Mucosa of stomach (tissue), 1 donor: Measurements from ENCODE around the gene CPNE1.
"Not testable (repeated sequence)": the region's sequence is repeated elsewhere in the genome, so short reads cannot be mapped to it uniquely, and the experiment has no call there.

ENCODE experiments used
- H3K27me3 ChIP-seq: one replicate; pipeline ENCODE4 v1.7.0; 2013; ENCODE audit warnings: mild to moderate bottlenecking, low read length; ENCODE audit not compliant: control insufficient read depth, insufficient read depth
- H3K36me3 ChIP-seq: one replicate; pipeline ENCODE4 v1.7.0; 2013; ENCODE audit warnings: low read length; ENCODE audit not compliant: control insufficient read depth, insufficient read depth
- H3K4me1 ChIP-seq: one replicate; pipeline ENCODE4 v1.7.0; 2013; ENCODE audit warnings: mild to moderate bottlenecking, low read length; ENCODE audit not compliant: control insufficient read depth, insufficient read depth
- H3K4me3 ChIP-seq: one replicate; pipeline ENCODE4 v1.7.0; 2013; ENCODE audit warnings: low read length
- H3K9ac ChIP-seq: one replicate; pipeline ENCODE4 v1.7.0; 2013; ENCODE audit warnings: mild to moderate bottlenecking, low read length, moderate library complexity
- H3K9me3 ChIP-seq: one replicate; pipeline ENCODE4 v1.7.0; 2013; ENCODE audit warnings: mild to moderate bottlenecking, low read length, moderate library complexity; ENCODE audit not compliant: control insufficient read depth
- donor health status: Pancreatic carcinoma.

The CPNE1 gene

DNA sequence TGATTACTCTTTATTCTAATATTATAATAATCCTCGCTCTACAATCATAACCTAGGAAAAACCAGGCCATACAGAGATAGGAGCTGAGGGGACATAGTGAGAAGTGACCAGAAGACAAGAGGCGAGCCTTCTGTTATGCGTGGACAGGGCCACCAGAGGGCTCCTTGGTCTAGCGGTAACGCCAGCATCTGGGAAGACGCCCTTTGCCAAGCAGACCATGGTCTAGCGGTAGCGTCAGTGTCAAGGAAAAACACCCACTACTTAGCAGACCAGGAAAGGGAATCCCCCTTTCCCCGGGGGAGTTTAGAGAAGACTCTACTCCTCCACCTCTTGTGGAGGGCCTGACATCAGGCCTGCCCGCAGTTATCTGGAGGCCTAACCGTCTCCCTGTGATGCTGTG lies 22.2 kb upstream of the CPNE1 start:
- not testable (repeated sequence) for H3K36me3 ChIP-seq, H3K4me3 ChIP-seq, H3K27me3 ChIP-seq, H3K9me3 ChIP-seq, H3K9ac ChIP-seq, H3K4me1 ChIP-seq

DNA sequence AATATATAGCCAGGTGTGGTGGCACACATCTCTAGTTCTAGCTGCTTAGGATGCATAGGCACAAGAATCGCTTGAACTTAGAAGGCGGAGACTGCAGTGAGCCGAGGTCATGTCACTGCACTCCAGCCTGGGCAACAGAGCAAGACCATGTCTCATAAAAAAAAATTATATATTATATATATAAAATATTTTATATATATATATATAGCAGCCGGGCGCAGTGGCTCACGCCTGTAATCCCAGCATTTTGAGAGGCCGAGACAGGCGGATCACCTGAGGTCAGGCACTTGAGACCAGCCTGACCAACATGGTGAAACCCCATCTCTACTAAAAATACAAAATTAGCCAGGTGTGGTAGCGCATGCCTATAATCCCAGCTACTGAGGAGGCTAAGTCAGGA lies 20.7 kb upstream of the CPNE1 start:
- H3K9me3 ChIP-seq, H3K27me3 ChIP-seq, H3K36me3 ChIP-seq, H3K9ac ChIP-seq, H3K4me3 ChIP-seq, H3K4me1 ChIP-seq: not testable (repeated sequence)

DNA sequence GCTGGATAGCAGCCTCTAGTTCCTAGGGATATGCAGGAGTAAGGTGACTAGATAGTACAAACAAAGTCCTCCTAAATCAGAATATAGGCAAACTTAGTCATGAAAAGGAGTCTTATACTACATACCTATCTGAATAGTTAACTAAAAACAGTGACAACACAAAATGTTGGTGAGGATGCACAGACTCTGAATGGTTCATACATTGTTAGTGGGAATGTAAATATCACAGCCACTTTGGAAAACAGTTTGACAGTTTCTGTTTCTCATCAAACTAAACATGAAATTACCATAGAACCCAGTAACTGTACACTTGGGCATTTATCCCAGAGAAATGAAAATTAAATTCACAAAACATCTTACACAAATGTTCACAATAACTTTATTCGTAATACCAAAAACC lies 17.3 kb upstream of the CPNE1 start:
- Histone ChIP-seq H3K4me1 (no peaks in the 10 kb centered on the region), H3K9ac (no peak overlapping the region), H3K27me3 (no peaks in the 10 kb centered on the region), H3K36me3 (no peaks in the 10 kb centered on the region), H3K4me3 (no peak overlapping the region), H3K9me3 (no peaks in the 10 kb centered on the region)

DNA sequence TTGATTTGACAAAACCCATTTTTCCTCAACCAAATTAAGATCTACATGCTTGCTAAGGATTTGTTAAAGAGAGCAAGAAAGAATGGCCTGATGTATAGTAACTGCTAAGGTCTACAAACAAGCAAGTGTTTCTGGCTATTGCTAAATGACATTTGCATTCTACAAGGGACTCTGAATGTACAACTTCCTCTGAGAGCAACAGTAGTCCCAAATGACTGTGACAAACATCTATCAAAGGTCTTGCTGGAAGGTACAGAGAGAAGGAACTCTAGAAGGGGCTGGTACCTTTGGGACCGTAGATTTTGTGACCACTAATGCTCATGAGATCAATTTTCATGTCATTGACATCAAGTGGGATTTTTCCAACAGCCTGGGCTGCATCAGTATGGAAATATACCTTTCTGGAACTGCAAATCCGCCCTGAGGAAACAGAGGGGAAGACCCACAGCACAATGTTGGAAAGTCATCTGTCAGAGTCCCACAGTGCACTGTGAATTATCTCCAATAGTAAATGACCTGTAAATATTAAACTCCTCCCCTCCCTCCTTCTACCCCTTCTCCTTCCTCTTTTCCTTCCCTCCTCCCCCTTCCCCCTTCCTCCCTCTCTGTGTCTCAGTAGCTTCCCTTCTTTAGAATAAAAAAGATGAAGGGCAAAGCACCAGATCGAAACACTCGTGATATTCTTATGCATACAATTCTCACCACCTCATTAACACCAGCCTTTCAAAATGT lies 15.9 kb upstream of the CPNE1 start:
- Histone ChIP-seq H3K9me3 (no peaks in the 10 kb centered on the region), H3K9ac (no peak overlapping the region), H3K27me3 (no peaks in the 10 kb centered on the region), H3K4me3 (no peak overlapping the region), H3K4me1 (no peaks in the 10 kb centered on the region), H3K36me3 (no peaks in the 10 kb centered on the region)

DNA sequence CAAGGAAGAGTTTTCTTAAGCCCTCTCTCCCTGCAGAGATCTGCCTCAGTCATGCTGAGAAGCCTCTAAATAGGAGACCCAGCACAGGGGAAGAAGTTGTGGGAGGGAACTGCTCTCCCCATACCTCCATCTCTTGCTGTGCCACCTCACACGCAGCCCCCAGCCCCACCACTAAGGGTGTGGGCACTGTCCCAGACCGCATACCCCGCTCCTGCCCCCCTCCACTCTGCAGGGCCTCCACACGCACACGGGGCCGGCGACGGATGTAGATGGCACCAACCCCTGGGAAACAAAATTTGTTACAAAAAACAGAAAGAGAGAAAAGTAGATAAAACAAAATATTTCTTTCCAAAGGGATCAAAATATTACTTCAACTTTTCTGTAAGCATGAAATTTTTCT lies 10.2 kb upstream of the CPNE1 start:
- Histone ChIP-seq H3K4me1 (no peaks in the 10 kb centered on the region), H3K36me3 (no peaks in the 10 kb centered on the region), H3K9ac (no peak overlapping the region), H3K4me3 (no peak overlapping the region), H3K27me3 (no peaks in the 10 kb centered on the region), H3K9me3 (no peaks in the 10 kb centered on the region)

DNA sequence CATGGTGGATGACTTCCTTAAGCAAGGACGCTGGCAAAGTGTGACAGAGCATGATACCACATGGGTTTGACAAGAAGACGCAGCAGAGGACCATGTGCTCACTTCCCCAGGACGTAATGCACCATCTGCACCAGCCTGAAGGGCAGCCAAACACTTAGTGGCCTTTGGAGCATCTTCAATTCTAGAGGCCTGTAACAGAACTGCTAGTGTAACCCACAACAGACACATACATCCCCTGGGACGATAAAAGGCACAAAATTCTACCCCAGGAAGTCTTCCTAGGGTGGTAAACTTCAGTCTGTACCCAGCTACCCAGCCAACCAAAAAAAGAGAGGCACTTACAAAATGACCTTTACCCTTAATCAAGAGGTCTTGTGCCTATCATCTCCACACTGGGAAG lies 9.2 kb upstream of the CPNE1 start:
- Histone ChIP-seq H3K9ac (no peak overlapping the region), H3K36me3 (no peaks in the 10 kb centered on the region), H3K4me1 (no peaks in the 10 kb centered on the region), H3K4me3 (no peak overlapping the region), H3K9me3 (no peaks in the 10 kb centered on the region), H3K27me3 (no peaks in the 10 kb centered on the region)

DNA sequence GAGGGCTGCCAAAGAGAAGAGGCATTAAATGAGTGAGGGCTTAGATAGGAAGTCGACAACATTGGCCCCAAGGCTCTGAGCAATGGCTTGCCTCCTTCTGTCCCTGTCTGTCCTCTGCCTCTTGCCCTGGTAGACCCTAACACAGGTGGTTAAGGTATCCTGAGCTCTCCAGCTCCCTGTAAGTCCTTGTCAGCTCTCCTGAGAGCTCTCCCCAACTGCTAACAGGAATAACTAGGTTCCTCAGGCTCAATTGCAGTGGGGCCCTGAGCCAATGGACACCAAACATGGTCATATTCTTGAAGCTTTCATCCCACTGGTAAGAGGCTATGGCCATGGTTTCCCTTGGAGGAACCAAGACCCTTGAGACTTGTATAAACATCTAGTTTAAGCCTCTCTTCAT lies 5.0 kb upstream of the CPNE1 start:
- Histone ChIP-seq H3K9ac (no peak overlapping the region), H3K4me1 (no peaks in the 10 kb centered on the region), H3K9me3 (no peaks in the 10 kb centered on the region), H3K36me3 (no peaks in the 10 kb centered on the region), H3K4me3 (no peak overlapping the region), H3K27me3 (no peaks in the 10 kb centered on the region)

DNA sequence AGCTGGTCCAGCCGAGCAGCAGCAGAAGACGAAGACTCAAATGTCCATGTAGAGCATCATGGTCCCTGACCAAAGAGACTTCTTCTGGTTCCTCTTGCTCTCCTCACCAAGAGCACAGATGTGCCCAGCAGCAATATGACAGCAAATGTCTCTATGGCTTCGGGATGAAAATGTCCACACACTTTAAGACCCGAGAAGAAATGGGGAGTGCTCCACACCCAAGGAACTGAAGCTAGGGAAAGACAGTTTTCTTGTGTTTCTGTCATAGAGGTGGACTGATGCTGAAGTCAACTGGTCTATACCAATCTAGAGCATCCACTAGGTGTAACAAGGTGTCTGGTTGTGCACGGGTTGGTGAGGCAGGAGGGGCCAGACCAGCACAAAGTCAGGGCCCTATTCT lies 4.5 kb upstream of the CPNE1 start:
- Histone ChIP-seq H3K36me3 (no peaks in the 10 kb centered on the region), H3K9ac (no peak overlapping the region), H3K4me1 (no peaks in the 10 kb centered on the region), H3K9me3 (no peaks in the 10 kb centered on the region), H3K4me3 (no peak overlapping the region), H3K27me3 (no peaks in the 10 kb centered on the region)

DNA sequence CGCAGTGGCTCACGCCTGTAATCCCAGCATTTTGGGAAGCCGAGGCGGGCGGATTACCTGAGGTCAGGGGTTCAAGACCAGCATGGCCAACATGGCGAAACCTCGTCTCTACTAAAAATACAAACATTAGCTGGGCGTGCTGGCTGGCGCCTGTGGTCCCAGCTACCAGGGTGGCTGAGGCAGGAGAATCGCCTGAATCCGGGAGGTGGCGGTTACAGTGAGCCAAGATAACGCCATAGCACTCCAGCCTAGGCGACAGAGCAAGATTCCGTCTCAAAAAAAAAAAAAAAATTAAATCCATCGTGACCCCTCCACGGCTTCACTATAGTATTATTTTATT lies 1.2 kb upstream of the CPNE1 start:
- Histone ChIP-seq H3K9me3 (no peaks in the 10 kb centered on the region), H3K4me1 (peaks cover 8% of the 10 kb centered on the region), H3K27me3 (no peaks in the 10 kb centered on the region), H3K9ac (no peak overlapping the region), H3K4me3 (no peak overlapping the region), H3K36me3 (no peaks in the 10 kb centered on the region)

DNA sequence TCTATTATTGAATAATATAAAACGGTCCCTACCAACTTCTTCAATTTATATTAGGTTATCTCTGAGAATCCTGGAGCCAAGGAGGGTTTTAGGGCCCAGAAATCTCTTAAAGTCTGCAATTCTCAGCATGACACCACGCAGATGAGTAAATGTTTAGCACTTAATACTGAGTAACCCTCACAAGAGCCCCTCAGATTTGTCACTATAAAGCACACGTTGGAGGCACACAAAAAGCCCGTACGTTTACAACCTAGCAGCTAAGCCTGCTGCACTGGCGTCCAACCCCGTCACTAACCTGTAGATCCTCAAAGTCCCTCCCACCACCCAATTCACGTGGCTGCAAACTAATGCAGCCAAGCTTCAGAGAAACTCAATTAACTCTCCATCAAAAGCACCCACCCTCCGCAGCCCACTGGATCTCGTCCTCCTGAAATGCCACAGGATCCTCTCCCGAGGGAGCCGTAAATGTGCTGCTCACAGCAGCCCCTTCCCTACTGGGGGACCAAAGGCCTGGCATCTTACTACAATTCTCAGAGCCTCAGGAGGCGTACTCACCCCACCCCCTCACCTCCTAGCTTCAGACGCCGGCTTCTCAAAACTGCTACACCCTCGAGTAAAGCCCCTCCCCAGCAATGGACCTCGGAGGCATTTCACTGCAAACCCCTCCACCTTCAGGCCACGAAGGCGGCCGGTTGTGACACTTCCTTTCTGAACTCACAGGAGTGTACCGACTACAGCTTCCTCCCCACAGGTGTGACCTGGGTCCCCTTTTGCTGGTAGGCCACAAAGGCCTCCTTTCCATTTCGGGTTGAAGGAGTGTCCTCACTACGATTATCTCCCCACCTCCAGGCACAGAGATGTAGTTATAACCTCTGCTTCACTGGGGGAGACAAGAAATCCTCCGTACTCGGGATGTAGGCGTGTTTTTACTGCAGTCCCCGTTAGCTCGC lies 909 bp downstream of the CPNE1 start:
- Histone ChIP-seq H3K36me3 (no peaks in the 10 kb centered on the region), H3K4me3 (peak overlapping the region; percentile 99), H3K4me1 (peaks cover 11% of the 10 kb centered on the region), H3K9ac (peak overlapping the region; percentile 98), H3K9me3 (no peaks in the 10 kb centered on the region), H3K27me3 (no peaks in the 10 kb centered on the region)

DNA sequence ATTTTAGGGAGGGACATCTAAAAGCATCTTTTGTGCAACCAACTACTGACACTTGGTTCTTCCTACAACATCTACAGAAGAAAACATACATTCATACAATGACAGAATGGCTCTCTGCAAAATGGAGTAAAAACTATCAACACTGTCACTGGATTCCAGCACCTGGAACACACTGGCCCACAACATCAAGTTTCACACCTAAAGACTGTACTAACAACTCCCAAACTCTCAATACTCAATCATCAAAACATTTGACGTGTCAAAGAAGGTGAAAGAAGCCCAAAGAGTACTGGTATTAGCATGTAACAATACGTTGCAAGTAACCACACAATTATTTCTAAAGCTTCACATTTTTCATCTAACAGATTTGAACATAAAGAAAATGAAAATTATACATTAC lies 2.1 kb downstream of the CPNE1 start:
- no peaks in the 10 kb centered on the region for H3K9me3 ChIP-seq
- no peaks in the 10 kb centered on the region for H3K36me3 ChIP-seq
- H3K27me3 ChIP-seq, result no peaks in the 10 kb centered on the region
- no peak overlapping the region for H3K9ac ChIP-seq
- no peak overlapping the region for H3K4me3 ChIP-seq
- peaks cover 11% of the 10 kb centered on the region for H3K4me1 ChIP-seq

DNA sequence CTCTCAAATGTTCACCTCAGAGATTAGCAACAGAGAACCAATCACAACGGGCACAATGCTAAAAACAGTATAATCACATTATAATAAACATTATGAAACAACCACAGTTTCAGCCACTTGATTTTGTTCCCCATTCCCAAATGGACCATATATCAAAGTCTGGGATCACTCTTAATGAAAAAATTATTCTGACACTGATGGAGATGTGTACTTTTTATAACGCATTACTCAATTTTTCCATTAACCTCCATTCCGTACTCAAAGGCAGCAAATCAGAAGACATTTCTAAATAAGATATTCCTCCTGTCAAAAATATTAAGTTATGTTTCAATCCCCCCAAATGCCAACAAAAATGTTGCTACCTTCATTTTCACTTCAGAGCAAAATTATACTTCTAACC lies 2.8 kb downstream of the CPNE1 start:
- H3K4me3 ChIP-seq, result no peak overlapping the region
- H3K9ac ChIP-seq, result no peak overlapping the region
- peaks cover 11% of the 10 kb centered on the region for H3K4me1 ChIP-seq
- no peaks in the 10 kb centered on the region for H3K9me3 ChIP-seq
- no peaks in the 10 kb centered on the region for H3K36me3 ChIP-seq
- no peaks in the 10 kb centered on the region for H3K27me3 ChIP-seq
